Measurements from ENCODE around the gene RNU4-1. TPM values are rescaled to one million over a fixed set of nuclear protein-coding genes. Genes with fewer than 3 reads are reported as not detected.

Gene RNU4-1
- total RNA-seq, 1 experiment from 2014 or later: not detected

Other genes starting within 250 kb of the RNU4-1 start
- gene RAB35, start 176.5 kb downstream of the RNU4-1 start, total RNA-seq (2014; rRNA removed; shearing (Covaris generic)): 50.1 and 52.7 TPM in 2 replicates
- gene GCN1, start 98.5 kb downstream of the RNU4-1 start, total RNA-seq (2014; rRNA removed; shearing (Covaris generic)): 65.2 and 79.0 TPM in 2 replicates
- gene RPLP0, start 92.1 kb downstream of the RNU4-1 start, total RNA-seq (2014; rRNA removed; shearing (Covaris generic)): 6,017 and 6,466 TPM in 2 replicates
- 18.8 and 24.5 TPM in 2 replicates for gene PXN, start 27.5 kb downstream of the RNU4-1 start, total RNA-seq (2014; rRNA removed; shearing (Covaris generic))
- gene RNU4-2, start 1.3 kb downstream of the RNU4-1 start, total RNA-seq (2014; rRNA removed; shearing (Covaris generic)): not detected in 2 replicates
- 2.9 and 4.6 TPM in 2 replicates for gene SIRT4, start 9.1 kb upstream of the RNU4-1 start, total RNA-seq (2014; rRNA removed; shearing (Covaris generic))
- gene PLA2G1B, start 34.5 kb upstream of the RNU4-1 start, total RNA-seq (2014; rRNA removed; shearing (Covaris generic)): not detected in 2 replicates
- 6.3 and 24.6 TPM in 2 replicates for gene MSI1, start 75.9 kb upstream of the RNU4-1 start, total RNA-seq (2014; rRNA removed; shearing (Covaris generic))
- gene COX6A1, start 144.9 kb upstream of the RNU4-1 start, total RNA-seq (2014; rRNA removed; shearing (Covaris generic)): 487 and 568 TPM in 2 replicates
- 90.3 and 118 TPM in 2 replicates for gene TRIAP1, start 153.1 kb upstream of the RNU4-1 start, total RNA-seq (2014; rRNA removed; shearing (Covaris generic))
- 34.3 and 42.3 TPM in 2 replicates for gene GATC, start 153.2 kb upstream of the RNU4-1 start, total RNA-seq (2014; rRNA removed; shearing (Covaris generic))
- gene SRSF9, start 176.5 kb upstream of the RNU4-1 start, total RNA-seq (2014; rRNA removed; shearing (Covaris generic)): 338 and 491 TPM in 2 replicates
- gene DYNLL1, start 202.9 kb upstream of the RNU4-1 start, total RNA-seq (2014; rRNA removed; shearing (Covaris generic)): 541 and 568 TPM in 2 replicates
- 34.3 and 45.5 TPM in 2 replicates for gene COQ5, start 235.9 kb upstream of the RNU4-1 start, total RNA-seq (2014; rRNA removed; shearing (Covaris generic))
- gene RNF10, start 241.1 kb upstream of the RNU4-1 start, total RNA-seq (2014; rRNA removed; shearing (Covaris generic)): 83.7 and 115 TPM in 2 replicates